ENCODE results near the gene MTCH1. TPM values are rescaled to one million over a fixed set of nuclear protein-coding genes. Genes with fewer than 3 reads are reported as not detected.

The MTCH1 gene
- total and polyA plus RNA-seq, 2 of the 4 experiments (the other 2 are of a cell fraction) = 215 to 263 TPM

DNA sequence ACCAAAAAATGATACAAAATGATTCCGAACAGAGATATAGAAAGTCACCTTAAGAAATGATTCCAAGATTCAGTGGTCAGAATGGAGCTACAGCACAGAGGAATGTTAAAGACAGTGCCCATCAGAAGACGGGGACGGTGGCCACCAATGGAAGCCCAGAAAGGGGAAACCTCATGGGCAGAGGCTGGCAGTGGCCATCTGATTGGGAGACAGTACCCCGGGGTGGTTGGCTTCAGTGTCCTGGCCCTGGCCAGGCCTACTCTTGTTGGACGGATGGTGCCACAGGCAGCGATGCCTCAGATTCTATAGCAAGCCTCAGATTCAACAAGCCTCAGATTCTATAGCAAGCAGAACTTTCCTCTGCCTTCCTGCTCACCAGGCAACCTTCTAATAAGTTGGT lies 48.1 kb downstream of the MTCH1 start:
- no peak overlapping the region for H3K4me2 ChIP-seq (ENCODE audit: low read depth, low read length)
- peak overlapping the region; percentile 42 for H4K91ac ChIP-seq (ENCODE audit: insufficient read depth, low read depth, low read length)
- H3K27ac ChIP-seq (ENCODE audit: insufficient read depth, low read length) = no peak overlapping the region
- H3K56ac ChIP-seq (ENCODE audit: extremely low read depth, insufficient read depth, low read length) = no peak overlapping the region
- no TSS peak for BruUV-seq (replicated peaks)
- H3K4me3 ChIP-seq (ENCODE audit: insufficient read depth, low read depth, low read length) = no peak overlapping the region
- H2AK5ac ChIP-seq (ENCODE audit: low read depth, low read length) = peak overlapping the region; percentile 30; the same call in 1 of the 2 replicates
- H3K14ac ChIP-seq (replicated peaks; ENCODE audit: low read depth, low read length) = peak overlapping the region; percentile 51
- H2BK120ac ChIP-seq (ENCODE audit: low read depth, low read length) = peak overlapping the region; percentile 35
- 0 out of 2 replicates have a peak, but pooled peaks cover 9% of the 10 kb centered on the region for H3K9me1 ChIP-seq (ENCODE audit: insufficient read depth, low read length)
- H3K9me3 ChIP-seq (ENCODE audit: control insufficient read depth, insufficient read depth, low read length) = no peaks in the 10 kb centered on the region
- H2BK20ac ChIP-seq (ENCODE audit: low read depth, low read length) = peak overlapping the region; percentile 50
- ATAC-seq (ENCODE audit: low read depth) (no peak), DNase-seq (no peak)
- no peaks in the 10 kb centered on the region for H3K27me3 ChIP-seq (ENCODE audit: control insufficient read depth, insufficient read depth, low read length)
- no peaks in the 10 kb centered on the region for H3K79me1 ChIP-seq (ENCODE audit: low read depth in 1 of 2, low read length in 2 of 2)
- H2BK5ac ChIP-seq (ENCODE audit: low read depth, low read length, poor library complexity, severe bottlenecking) = peak overlapping the region; percentile 45
- no peak overlapping the region for H2AK9ac ChIP-seq (replicated peaks; ENCODE audit: low read depth, low read length, poor library complexity)
- H3K4me1 ChIP-seq (ENCODE audit: control insufficient read depth, insufficient read depth, low read length) = peaks cover 9% of the 10 kb centered on the region
- no peak overlapping the region; a peak in 1 of 4 replicates for H4K8ac ChIP-seq (ENCODE audit: low read depth in 2 of 2, low read length in 2 of 2)
- intact Hi-C loops (cut with micrococcal nuclease) = no loop called here
- in situ Hi-C loops (cut with MboI; ENCODE audit: low sequenced_read_pairs) = no loop called here
- H3K9ac ChIP-seq (ENCODE audit: low read depth, low read length) = no peak overlapping the region
- TF ChIP-seq, protein P1, sequence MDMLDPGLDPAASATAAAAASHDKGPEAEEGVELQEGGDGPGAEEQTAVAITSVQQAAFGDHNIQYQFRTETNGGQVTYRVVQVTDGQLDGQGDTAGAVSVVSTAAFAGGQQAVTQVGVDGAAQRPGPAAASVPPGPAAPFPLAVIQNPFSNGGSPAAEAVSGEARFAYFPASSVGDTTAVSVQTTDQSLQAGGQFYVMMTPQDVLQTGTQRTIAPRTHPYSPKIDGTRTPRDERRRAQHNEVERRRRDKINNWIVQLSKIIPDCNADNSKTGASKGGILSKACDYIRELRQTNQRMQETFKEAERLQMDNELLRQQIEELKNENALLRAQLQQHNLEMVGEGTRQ (IDR thresholded peaks at IDR 0.05; ENCODE audit: low read depth, low read length) = no peak
- TF ChIP-seq, protein P2, sequence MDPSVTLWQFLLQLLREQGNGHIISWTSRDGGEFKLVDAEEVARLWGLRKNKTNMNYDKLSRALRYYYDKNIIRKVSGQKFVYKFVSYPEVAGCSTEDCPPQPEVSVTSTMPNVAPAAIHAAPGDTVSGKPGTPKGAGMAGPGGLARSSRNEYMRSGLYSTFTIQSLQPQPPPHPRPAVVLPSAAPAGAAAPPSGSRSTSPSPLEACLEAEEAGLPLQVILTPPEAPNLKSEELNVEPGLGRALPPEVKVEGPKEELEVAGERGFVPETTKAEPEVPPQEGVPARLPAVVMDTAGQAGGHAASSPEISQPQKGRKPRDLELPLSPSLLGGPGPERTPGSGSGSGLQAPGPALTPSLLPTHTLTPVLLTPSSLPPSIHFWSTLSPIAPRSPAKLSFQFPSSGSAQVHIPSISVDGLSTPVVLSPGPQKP (IDR thresholded peaks at IDR 0.05; ENCODE audit: borderline replicate concordance, low read depth, low read length) = no peak
- TF ChIP-seq CEBPB (IDR thresholded peaks at IDR 0.05; ENCODE audit: low read depth, low read length) = no peak
- TF ChIP-seq BHLHE40 (IDR thresholded peaks at IDR 0.05; ENCODE audit: low read depth, low read length) = no peak
- no peak for TF ChIP-seq SMC3 (IDR thresholded peaks at IDR 0.05; ENCODE audit: low read depth, low read length)
- no peak for TF ChIP-seq RAD21 (IDR thresholded peaks at IDR 0.05; ENCODE audit: low read length)
- no peak for TF ChIP-seq MAFK (IDR thresholded peaks at IDR 0.05; ENCODE audit: low read depth, low read length)
- TF ChIP-seq, protein P3, sequence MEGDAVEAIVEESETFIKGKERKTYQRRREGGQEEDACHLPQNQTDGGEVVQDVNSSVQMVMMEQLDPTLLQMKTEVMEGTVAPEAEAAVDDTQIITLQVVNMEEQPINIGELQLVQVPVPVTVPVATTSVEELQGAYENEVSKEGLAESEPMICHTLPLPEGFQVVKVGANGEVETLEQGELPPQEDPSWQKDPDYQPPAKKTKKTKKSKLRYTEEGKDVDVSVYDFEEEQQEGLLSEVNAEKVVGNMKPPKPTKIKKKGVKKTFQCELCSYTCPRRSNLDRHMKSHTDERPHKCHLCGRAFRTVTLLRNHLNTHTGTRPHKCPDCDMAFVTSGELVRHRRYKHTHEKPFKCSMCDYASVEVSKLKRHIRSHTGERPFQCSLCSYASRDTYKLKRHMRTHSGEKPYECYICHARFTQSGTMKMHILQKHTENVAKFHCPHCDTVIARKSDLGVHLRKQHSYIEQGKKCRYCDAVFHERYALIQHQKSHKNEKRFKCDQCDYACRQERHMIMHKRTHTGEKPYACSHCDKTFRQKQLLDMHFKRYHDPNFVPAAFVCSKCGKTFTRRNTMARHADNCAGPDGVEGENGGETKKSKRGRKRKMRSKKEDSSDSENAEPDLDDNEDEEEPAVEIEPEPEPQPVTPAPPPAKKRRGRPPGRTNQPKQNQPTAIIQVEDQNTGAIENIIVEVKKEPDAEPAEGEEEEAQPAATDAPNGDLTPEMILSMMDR (conservative IDR thresholded peaks at IDR 0.05; ENCODE audit: low read depth, low read length) = no peak
- TF ChIP-seq MXI1 (IDR thresholded peaks at IDR 0.05; ENCODE audit: borderline replicate concordance, low read depth, low read length) = no peak
- no peak for TF ChIP-seq NFE2L2 (IDR thresholded peaks at IDR 0.05; ENCODE audit: low read depth, low read length)
- no peak for TF ChIP-seq MAZ (IDR thresholded peaks at IDR 0.05; ENCODE audit: borderline replicate concordance, low read depth, low read length)
- TF ChIP-seq FOS (IDR thresholded peaks at IDR 0.05; ENCODE audit: low read depth, low read length) = no peak
- TF ChIP-seq POLR2A (IDR thresholded peaks at IDR 0.05; ENCODE audit: low read depth, low read length) = no peak
- no peak for TF ChIP-seq CHD1 (IDR thresholded peaks at IDR 0.05; ENCODE audit: low read depth, low read length)
- TF ChIP-seq RCOR1 (IDR thresholded peaks at IDR 0.05; ENCODE audit: insufficient replicate concordance, low read length) = no peak
- no peak for TF ChIP-seq RFX5 (IDR thresholded peaks at IDR 0.05; ENCODE audit: low read depth, low read length)
- CTCF ChIA-PET = no interaction called here
- H3K36me3 ChIP-seq (ENCODE audit: control insufficient read depth, insufficient read depth, low read length) = no peaks in the 10 kb centered on the region
- H4K5ac ChIP-seq (ENCODE audit: low read depth, low read length) = no peak overlapping the region
- POLR2A ChIA-PET (ENCODE audit: unreplicated experiment) = interaction anchor here (1.1 kb wide), 1 partner anchor 48 kb away, joined by 4 read pairs; the partner anchor contains the start of gene MTCH1
- peak overlapping the region; percentile 25; the same call in 1 of the 2 replicates for H3K18ac ChIP-seq (ENCODE audit: low read depth, low read length)
- H2AFZ ChIP-seq (replicated peaks; ENCODE audit: low read length, poor library complexity) = no peak overlapping the region
- peak overlapping the region; percentile 47; the same call in 1 of the 3 replicates for H2BK15ac ChIP-seq (ENCODE audit: low read depth, low read length)
- dilution Hi-C loops (cut with HindIII; ENCODE audit: low sequenced_read_pairs, unreplicated experiment) = no loop called here
- 83% methylated on average over 2 of the region's 6 CpGs; no CpG with 5 or more reads in 1 of the 2 experiments for WGBS, 2 experiments (ENCODE audit: extremely low coverage in 2 of 2, insufficient read length in 1 of 2)
- H3K4ac ChIP-seq (ENCODE audit: low read depth, low read length) = peak overlapping the region; percentile 28
- H3K23ac ChIP-seq (ENCODE audit: low read depth, low read length) = no peak overlapping the region
- no peaks in the 10 kb centered on the region for H4K20me1 ChIP-seq (ENCODE audit: insufficient read depth, low read length)

Measured in IMR-90 (cell line).